GM19099 (cell line): Measurements from ENCODE around the gene TSHZ2.

Source experiments
- POLR2A ChIP-seq: IDR thresholded peaks from 3 replicates; pipeline ENCODE4 v1.6.1; 2011; ENCODE audit warnings: low read depth; ENCODE audit not compliant: insufficient read length; ENCODE audit errors: extremely low read depth

The TSHZ2 gene

GRCh38 chr20:53390770-53391169 is 418.6 kb downstream of the TSHZ2 start:
- no peak for TF ChIP-seq POLR2A

GRCh38 chr20:53394433-53394832 is 422.3 kb downstream of the TSHZ2 start:
- TF ChIP-seq POLR2A, result no peak

DNA sequence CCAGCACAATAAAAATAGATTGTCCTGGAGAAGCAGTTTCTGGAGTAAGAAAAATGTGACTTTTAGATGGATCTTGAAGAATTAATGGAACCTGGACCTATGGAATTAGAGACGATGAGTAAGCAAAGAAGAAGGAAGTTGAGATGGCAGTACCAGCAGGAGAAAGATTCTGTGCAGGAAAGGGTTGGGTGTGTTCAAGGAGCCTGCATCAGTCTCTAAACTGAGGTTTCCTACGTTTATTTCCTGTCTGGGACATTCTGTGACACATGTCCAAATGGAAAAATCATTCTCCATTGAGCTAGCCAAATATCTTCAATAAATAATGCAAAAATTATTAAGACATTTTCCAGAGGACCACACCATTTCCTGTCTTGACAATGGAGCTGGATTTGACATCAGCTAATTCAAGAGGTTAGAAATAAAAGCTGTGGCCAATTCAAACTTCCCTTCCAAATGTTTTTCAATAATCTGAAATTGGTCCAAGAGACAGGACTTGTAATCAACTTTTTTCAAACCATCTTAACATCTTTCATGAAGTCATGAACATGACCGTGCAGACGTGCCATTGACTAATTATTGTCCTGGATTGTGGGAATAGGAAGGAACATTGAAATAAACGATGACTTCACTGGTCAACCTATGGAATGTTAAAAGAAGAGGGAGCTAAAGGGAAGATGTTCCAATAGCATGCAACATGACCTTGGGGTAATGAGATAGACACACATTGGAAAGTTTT is 423.2 kb downstream of the TSHZ2 start:
- no peak for TF ChIP-seq POLR2A

DNA sequence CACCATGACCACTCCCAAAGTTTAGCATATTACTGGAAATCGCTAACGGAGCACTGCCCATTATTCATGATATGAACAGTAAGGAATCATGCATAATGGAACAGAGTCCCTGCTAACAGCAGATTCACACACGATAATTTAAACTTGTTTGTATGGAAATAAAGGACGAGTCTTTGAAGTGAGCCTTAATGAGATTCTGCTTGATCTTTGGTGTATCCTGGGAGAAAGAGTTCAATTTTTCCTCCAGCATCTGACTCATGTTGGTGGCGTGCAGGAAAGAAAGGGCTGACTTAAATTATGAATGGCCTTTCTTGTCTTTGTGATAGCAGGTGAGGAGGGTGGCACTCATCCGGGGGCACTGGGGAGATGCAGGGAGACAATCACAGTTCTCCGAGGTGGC is 426.9 kb downstream of the TSHZ2 start:
- TF ChIP-seq POLR2A, result no peak

GRCh38 chr20:53399592-53400335 is 427.6 kb downstream of the TSHZ2 start:
- TF ChIP-seq POLR2A, result no peak

DNA sequence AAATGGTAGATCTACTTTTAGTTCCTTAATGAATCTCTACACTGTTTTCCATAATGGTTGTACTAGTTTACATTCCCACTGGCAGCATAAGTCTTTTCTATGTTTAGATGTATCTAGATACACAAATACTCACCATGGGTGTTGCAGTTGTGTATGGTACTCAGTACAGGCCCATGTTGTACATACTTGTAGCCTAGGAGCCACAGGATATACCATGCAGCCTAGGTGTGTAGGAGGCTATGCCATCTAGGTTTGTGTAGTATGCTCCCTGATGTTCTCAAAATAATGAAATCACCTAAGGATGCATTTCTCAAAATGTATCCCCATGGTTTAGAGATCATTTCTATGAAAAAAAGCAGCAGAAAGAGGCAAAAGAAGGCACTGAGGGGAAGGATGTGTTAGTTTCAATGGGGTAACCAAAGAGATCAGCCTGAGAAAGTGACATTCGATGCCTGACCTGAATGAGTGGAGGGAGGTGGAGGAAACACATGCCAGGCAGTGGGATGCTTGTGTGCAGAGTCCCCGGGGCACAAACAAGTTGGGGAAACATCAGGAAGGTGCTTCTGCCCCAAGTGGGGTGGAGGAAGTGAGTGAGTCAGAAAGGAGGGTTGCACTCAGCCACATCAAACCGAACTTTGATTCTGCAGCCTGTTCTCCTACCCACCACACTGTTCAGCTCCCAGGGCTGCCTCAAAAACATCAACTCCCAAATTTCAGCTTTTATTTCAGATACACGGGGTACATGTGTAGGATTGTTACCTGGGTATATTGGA is 430.3 kb downstream of the TSHZ2 start:
- no peak for TF ChIP-seq POLR2A

- no peak for TF ChIP-seq POLR2A
Observed at GRCh38 chr20:53403029-53403428, 430.9 kb downstream of the TSHZ2 start.

GRCh38 chr20:53405139-53405538 is 433.0 kb downstream of the TSHZ2 start:
- no peak for TF ChIP-seq POLR2A

DNA sequence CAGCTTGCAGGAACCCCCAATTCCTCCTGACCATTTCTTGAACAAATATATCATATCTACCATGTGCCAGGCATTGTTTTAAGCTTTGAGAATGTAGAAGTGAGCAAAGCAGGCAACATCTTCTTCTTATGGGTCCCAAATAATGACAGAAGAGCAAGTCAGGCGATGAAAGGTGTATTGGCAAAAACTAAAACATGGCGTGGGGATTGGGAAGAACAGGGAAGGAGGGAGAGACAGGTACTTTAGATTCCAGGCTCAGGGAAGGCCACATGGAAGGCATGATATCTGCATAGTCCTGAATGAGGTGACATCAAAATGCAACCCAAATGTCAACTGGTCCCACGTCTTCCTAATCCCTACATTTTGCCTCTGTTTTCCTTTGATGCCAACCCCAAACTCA is 434.4 kb downstream of the TSHZ2 start:
- no peak for TF ChIP-seq POLR2A

- TF ChIP-seq POLR2A, result no peak
Observed at GRCh38 chr20:53408691-53409446, 436.7 kb downstream of the TSHZ2 start.

GRCh38 chr20:53409447-53409717 is 437.2 kb downstream of the TSHZ2 start:
- no peak for TF ChIP-seq POLR2A

DNA sequence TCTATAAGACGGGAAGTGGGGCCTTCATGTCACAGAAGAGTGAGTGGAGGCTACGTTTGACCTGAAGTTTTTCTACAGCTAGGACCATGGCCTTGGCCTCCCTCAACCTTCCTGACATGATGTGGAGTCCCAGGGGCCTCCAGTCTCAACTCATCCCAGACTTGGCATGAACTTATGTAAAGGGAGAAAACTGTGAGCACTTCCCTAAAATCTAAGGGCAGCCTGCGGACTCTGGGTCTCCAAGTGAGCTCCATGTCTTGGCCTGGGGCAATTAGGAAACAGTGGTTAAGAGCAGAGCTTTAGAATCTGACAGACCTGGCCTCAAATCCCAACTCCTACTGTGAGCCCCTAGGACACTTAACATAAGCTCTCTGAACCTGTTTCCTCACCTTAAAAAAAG is 439.0 kb downstream of the TSHZ2 start:
- TF ChIP-seq POLR2A, result no peak

GRCh38 chr20:53411891-53412290 is 439.7 kb downstream of the TSHZ2 start:
- no peak for TF ChIP-seq POLR2A

GRCh38 chr20:53412577-53413185 is 440.5 kb downstream of the TSHZ2 start:
- no peak for TF ChIP-seq POLR2A

DNA sequence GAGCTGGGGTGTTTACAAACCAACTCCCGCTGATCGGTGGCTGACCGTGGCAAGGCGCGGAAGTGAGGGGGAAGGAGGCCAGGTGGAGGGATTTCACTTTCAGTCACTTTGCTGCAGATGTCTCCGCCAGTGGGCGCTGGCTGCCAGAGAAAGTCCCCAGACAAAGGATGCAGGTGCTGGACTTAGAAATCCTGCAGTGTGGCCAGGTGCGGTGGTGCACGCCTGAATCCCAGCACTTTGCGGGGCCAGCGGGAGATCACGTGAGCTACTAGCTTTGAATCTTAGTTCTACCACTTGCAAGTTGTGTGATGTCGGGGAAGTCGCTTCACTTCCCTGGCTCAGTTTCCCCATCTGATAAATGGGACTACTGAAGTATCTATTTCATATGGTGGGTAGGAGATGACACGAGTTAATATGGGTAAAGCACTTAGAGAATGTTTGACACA is 441.1 kb downstream of the TSHZ2 start:
- TF ChIP-seq POLR2A, result no peak
